ENCODE measurements around the gene ARMC5.

- TF ChIP-seq CTCF (IDR thresholded peaks at IDR 0.05) (no peak), EZH2phosphoT487 (IDR thresholded peaks at IDR 0.05) (no peak)
Observed at GRCh38 chr16:31428279-31428597, 31.1 kb upstream of the ARMC5 start, which contains the start of gene COX6A2.
